Hepatocyte (in vitro differentiated cells): ENCODE data around the gene ETV6. TPM values are rescaled to one million over a fixed set of nuclear protein-coding genes. Genes with fewer than 3 reads are reported as not detected.

Experiments
- DNase-seq: peaks from one replicate; pipeline ENCODE4 v3.0.0-alpha.2; 2016; ENCODE audit warnings: low spot score
- H2AFZ ChIP-seq: fragments of 200-600 bp; sonication (generic); 2 replicates; pipeline ENCODE4 v1.6.0; 2016; ENCODE audit warnings: antibody characterized with exemption, mild to moderate bottlenecking
- H3K27ac ChIP-seq: fragments of 200-600 bp; sonication (generic); 2 replicates; pipeline ENCODE4 v1.5.1; 2016; ENCODE audit warnings: mild to moderate bottlenecking
- H3K27me3 ChIP-seq: fragments of 200-600 bp; sonication (generic); 2 replicates; pipeline ENCODE4 v1.6.1; 2016
- H3K36me3 ChIP-seq: fragments of 200-600 bp; sonication (generic); replicated peaks from 2 replicates; pipeline ENCODE4 v1.5.1; 2016; ENCODE audit warnings: low read depth; ENCODE audit not compliant: insufficient read depth
- H3K4me1 ChIP-seq: fragments of 200-600 bp; sonication (generic); 2 replicates; pipeline ENCODE4 v1.5.1; 2016; ENCODE audit warnings: mild to moderate bottlenecking, moderate library complexity; ENCODE audit not compliant: insufficient read depth
- H3K4me2 ChIP-seq: fragments of 200-600 bp; sonication (generic); 2 replicates; pipeline ENCODE4 v1.6.0; 2016
- H3K4me3 ChIP-seq: fragments of 200-600 bp; sonication (generic); 2 replicates; pipeline ENCODE4 v1.5.1; 2016; ENCODE audit warnings: mild to moderate bottlenecking
- H3K79me2 ChIP-seq: fragments of 200-600 bp; sonication (generic); 2 replicates; pipeline ENCODE4 v1.6.0; 2017; ENCODE audit warnings: mild to moderate bottlenecking
- H3K9me2 ChIP-seq: fragments of 200-600 bp; sonication (generic); replicated peaks from 2 replicates; pipeline ENCODE4 v1.6.0; 2017; ENCODE audit warnings: mild to moderate bottlenecking; ENCODE audit not compliant: insufficient read depth
- H3K9me3 ChIP-seq: fragments of 200-600 bp; sonication (generic); 2 replicates; pipeline ENCODE4 v1.5.1; 2016; ENCODE audit warnings: low read depth, mild to moderate bottlenecking
- H4K20me1 ChIP-seq: fragments of 200-600 bp; sonication (generic); 2 replicates; pipeline ENCODE4 v1.6.0; 2016; ENCODE audit warnings: mild to moderate bottlenecking; ENCODE audit not compliant: insufficient read depth, poor library complexity, severe bottlenecking
- EZH2 ChIP-seq: fragments of 200-600 bp; sonication (generic); IDR thresholded peaks from 2 replicates; pipeline ENCODE4 v1.6.1; 2016; ENCODE audit warnings: antibody characterized with exemption, mild to moderate bottlenecking, borderline replicate concordance
- EZH2phosphoT487 ChIP-seq: fragments of 200-600 bp; sonication (generic); IDR thresholded peaks from one replicate; pipeline ENCODE4 v1.6.1; 2018; ENCODE audit warnings: antibody characterized with exemption, mild to moderate bottlenecking, low read depth, moderate library complexity; ENCODE audit not compliant: unreplicated experiment, severe bottlenecking
- WGBS: methylation state at CpG from one replicate; pipeline ENCODE4 v1.1.6; 2016; ENCODE audit warnings: low lambda C conversion rate; ENCODE audit errors: missing lambda C conversion rate; 5-methylcytosine and 5-hydroxymethylcytosine counted together
- polyA plus RNA-seq: library from polyadenylated mRNA; unstranded; fragments of >200 nt; fragmentation: Nextera tagmentation; extraction: Ambion mirVana; gene quantifications from 2 replicates; pipeline ENCODE4 v1.2.1, GENCODE V29; 2016
- total RNA-seq: library from RNA; depleted of rRNA; stranded (reverse); fragments of >200 nt; gene quantifications from 2 replicates; pipeline ENCODE4 v1.2.3, GENCODE V29; 2014
- TF ChIP-seq, protein P1 (sequence below): fragments of 200-600 bp; sonication (generic); IDR thresholded peaks from 2 replicates; pipeline ENCODE4 v1.5.1; 2016; ENCODE audit warnings: antibody characterized with exemption, mild to moderate bottlenecking; ENCODE audit not compliant: poor library complexity

Gene ETV6
- total and polyA plus RNA-seq, 2 experiments from 2014 or later, result 8.0 to 9.7 TPM

DNA sequence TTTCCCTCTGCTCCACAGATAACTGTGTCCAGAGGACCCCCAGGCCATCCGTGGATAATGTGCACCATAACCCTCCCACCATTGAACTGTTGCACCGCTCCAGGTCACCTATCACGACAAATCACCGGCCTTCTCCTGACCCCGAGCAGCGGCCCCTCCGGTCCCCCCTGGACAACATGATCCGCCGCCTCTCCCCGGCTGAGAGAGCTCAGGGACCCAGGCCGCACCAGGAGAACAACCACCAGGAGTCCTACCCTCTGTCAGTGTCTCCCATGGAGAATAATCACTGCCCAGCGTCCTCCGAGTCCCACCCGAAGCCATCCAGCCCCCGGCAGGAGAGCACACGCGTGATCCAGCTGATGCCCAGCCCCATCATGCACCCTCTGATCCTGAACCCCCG is 219.9 kb downstream of the ETV6 start:
- Histone ChIP-seq H3K4me3 (no peak overlapping the region), H2AFZ (no peak overlapping the region), H3K9me2 (no peaks in the 10 kb centered on the region), H3K9me3 (peaks cover 8% of the 10 kb centered on the region), H3K4me2 (no peak overlapping the region), H3K4me1 (no peaks in the 10 kb centered on the region), H4K20me1 (no peaks in the 10 kb centered on the region), H3K36me3 (no peaks in the 10 kb centered on the region), H3K79me2 (peaks cover 3% of the 10 kb centered on the region), H3K27me3 (no peaks in the 10 kb centered on the region), H3K27ac (no peak overlapping the region)
- TF ChIP-seq EZH2 (no peak), EZH2phosphoT487 (no peak)
- TF ChIP-seq, protein P1, sequence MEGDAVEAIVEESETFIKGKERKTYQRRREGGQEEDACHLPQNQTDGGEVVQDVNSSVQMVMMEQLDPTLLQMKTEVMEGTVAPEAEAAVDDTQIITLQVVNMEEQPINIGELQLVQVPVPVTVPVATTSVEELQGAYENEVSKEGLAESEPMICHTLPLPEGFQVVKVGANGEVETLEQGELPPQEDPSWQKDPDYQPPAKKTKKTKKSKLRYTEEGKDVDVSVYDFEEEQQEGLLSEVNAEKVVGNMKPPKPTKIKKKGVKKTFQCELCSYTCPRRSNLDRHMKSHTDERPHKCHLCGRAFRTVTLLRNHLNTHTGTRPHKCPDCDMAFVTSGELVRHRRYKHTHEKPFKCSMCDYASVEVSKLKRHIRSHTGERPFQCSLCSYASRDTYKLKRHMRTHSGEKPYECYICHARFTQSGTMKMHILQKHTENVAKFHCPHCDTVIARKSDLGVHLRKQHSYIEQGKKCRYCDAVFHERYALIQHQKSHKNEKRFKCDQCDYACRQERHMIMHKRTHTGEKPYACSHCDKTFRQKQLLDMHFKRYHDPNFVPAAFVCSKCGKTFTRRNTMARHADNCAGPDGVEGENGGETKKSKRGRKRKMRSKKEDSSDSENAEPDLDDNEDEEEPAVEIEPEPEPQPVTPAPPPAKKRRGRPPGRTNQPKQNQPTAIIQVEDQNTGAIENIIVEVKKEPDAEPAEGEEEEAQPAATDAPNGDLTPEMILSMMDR, result no peak
- WGBS, result 98% methylated on average over 9 of the region's 18 CpGs
- DNase-seq, result no peak

DNA sequence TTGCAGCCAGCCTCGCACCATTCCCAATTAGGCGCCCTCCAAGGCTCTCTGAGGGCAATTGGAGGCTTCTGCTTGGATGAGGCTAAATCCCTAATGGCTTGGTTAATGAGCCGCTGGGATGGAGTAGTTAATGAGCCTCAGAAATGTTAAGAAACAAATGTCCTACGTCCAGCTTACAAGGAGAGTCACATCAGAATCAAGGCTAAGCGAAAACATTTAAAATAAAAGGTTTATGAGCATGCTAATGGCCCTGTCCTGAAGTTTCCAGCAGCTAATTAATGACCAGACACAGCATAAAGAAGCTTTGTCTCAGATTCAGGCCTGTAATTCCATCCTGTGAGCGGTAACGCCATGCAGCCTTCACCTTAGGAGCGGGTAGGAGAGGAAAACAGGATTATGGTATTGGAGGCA is 220.6 kb downstream of the ETV6 start:
- WGBS, result 91% methylated on average over 8 of the region's 8 CpGs
- Histone ChIP-seq H4K20me1 (no peaks in the 10 kb centered on the region), H3K27me3 (no peaks in the 10 kb centered on the region), H3K4me1 (no peaks in the 10 kb centered on the region), H3K9me3 (peaks cover 8% of the 10 kb centered on the region), H3K9me2 (no peaks in the 10 kb centered on the region), H3K4me3 (no peak overlapping the region), H2AFZ (no peak overlapping the region), H3K27ac (no peak overlapping the region), H3K36me3 (no peaks in the 10 kb centered on the region), H3K79me2 (peaks cover 5% of the 10 kb centered on the region), H3K4me2 (no peak overlapping the region)
- TF ChIP-seq EZH2, result no peak
- TF ChIP-seq, protein P1, result no peak
- no peak for TF ChIP-seq EZH2phosphoT487
- DNase-seq, result no peak

DNA sequence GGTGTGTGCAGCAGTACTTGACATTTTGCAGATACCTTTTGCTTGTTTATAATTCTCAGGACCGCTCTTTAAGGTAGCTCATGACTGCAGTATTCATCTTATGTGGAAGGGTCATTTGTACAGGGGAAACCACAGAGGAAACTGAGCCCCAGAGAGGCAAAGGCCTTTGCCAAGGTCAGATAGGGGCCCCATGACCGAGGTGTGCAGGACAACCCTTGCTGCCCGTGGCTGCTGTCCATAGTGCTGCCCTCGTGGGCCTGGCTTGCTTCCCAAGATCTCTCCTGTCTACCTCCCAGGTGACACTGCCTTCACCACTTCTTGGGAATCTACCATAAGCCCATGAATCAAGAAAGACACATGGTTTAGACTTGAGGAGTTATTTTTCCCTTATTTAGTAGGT is 222.6 kb downstream of the ETV6 start:
- H4K20me1 ChIP-seq, result no peaks in the 10 kb centered on the region
- DNase-seq, result no peak
- H3K4me1 ChIP-seq, result no peaks in the 10 kb centered on the region
- no peak overlapping the region for H3K4me2 ChIP-seq
- H3K4me3 ChIP-seq, result no peak overlapping the region
- no peak overlapping the region for H2AFZ ChIP-seq
- H3K27me3 ChIP-seq, result no peaks in the 10 kb centered on the region
- no peaks in the 10 kb centered on the region for H3K36me3 ChIP-seq
- H3K9me3 ChIP-seq, result no peaks in the 10 kb centered on the region
- H3K9me2 ChIP-seq, result no peaks in the 10 kb centered on the region
- peaks cover 5% of the 10 kb centered on the region for H3K79me2 ChIP-seq
- WGBS, result 91% methylated on average over 4 of the region's 4 CpGs
- TF ChIP-seq EZH2phosphoT487, result no peak
- no peak for TF ChIP-seq EZH2
- TF ChIP-seq, protein P1, result no peak
- no peak overlapping the region for H3K27ac ChIP-seq

DNA sequence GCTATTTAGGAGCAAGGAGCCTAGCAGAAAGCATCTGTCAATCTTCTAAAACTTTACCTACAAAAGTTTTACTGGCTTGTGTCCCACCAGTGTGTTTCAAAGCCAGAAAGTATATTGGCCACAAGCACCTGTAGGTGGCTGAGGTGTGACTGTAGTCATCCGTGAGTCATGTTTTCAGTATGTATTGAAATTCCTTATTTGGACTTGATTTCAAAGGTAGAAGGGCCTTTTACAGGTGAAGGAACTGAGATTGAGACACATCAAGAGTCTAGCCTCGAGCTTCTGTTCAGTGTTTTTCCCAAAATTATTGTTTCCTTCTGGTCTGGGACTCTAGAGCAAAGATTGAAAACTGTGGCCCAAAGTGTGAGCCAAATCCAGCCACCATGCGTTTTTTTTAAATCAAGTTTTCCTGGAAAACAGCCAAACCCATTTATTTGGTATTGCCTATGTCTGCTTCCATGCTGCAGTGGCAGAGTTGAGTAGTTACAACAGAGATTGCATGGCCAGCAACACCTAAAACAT is 226.0 kb downstream of the ETV6 start:
- H3K27ac ChIP-seq, result peak overlapping the region; percentile 39
- no peaks in the 10 kb centered on the region for H3K9me3 ChIP-seq
- DNase-seq, result no peak
- H4K20me1 ChIP-seq, result no peaks in the 10 kb centered on the region
- no peaks in the 10 kb centered on the region for H3K9me2 ChIP-seq
- H3K4me1 ChIP-seq, result peaks cover 8% of the 10 kb centered on the region
- TF ChIP-seq, protein P1, result no peak
- TF ChIP-seq EZH2 (no peak), EZH2phosphoT487 (no peak)
- no peaks in the 10 kb centered on the region for H3K27me3 ChIP-seq
- no peaks in the 10 kb centered on the region for H3K36me3 ChIP-seq
- no peak overlapping the region for H2AFZ ChIP-seq
- H3K4me2 ChIP-seq, result no peak overlapping the region
- no peak overlapping the region for H3K4me3 ChIP-seq
- 82% methylated on average over 3 of the region's 3 CpGs for WGBS
- peaks cover 3% of the 10 kb centered on the region for H3K79me2 ChIP-seq
